ENCODE data around the gene MYH10.

MYH10 gene

DNA sequence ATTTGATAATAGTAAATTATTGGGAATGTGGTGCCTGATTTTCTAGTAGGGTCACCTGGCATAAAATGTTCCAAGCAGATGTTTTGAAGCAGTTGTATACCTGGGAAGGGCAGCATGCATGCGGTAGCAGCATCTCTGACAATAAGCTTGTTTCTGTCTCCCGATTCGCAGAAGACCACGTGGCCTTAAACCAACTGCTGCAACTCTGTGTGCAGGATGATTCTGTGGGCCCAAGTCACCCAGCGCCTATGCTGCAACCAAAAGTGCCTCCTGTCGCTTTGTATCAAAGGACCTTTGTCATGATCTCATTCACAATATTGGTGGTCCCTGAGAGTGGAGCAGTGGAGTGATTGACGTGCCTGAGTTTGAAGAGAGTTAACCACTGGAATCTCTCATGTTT is 186.8 kb downstream of the MYH10 start (continued):
- TF ChIP-seq, protein P1, sequence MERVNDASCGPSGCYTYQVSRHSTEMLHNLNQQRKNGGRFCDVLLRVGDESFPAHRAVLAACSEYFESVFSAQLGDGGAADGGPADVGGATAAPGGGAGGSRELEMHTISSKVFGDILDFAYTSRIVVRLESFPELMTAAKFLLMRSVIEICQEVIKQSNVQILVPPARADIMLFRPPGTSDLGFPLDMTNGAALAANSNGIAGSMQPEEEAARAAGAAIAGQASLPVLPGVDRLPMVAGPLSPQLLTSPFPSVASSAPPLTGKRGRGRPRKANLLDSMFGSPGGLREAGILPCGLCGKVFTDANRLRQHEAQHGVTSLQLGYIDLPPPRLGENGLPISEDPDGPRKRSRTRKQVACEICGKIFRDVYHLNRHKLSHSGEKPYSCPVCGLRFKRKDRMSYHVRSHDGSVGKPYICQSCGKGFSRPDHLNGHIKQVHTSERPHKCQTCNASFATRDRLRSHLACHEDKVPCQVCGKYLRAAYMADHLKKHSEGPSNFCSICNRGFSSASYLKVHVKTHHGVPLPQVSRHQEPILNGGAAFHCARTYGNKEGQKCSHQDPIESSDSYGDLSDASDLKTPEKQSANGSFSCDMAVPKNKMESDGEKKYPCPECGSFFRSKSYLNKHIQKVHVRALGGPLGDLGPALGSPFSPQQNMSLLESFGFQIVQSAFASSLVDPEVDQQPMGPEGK (CRISPR knock-in tag; IDR thresholded peaks at IDR 0.05; ENCODE audit: borderline replicate concordance) = no peak
- no peak for TF ChIP-seq CREB5 (CRISPR knock-in tag; IDR thresholded peaks at IDR 0.05; ENCODE audit: low read depth)
- TF ChIP-seq TCF4 (CRISPR knock-in tag; IDR thresholded peaks at IDR 0.05; ENCODE audit: borderline replicate concordance) = no peak
- no peak for TF ChIP-seq PPARA (CRISPR knock-in tag; IDR thresholded peaks at IDR 0.05; ENCODE audit: borderline replicate concordance)
- TF ChIP-seq ISL1 (CRISPR knock-in tag; IDR thresholded peaks at IDR 0.05) = no peak

- no peak for TF ChIP-seq CREB5 (CRISPR knock-in tag; IDR thresholded peaks at IDR 0.05; ENCODE audit: low read depth)
- TF ChIP-seq, protein P2, sequence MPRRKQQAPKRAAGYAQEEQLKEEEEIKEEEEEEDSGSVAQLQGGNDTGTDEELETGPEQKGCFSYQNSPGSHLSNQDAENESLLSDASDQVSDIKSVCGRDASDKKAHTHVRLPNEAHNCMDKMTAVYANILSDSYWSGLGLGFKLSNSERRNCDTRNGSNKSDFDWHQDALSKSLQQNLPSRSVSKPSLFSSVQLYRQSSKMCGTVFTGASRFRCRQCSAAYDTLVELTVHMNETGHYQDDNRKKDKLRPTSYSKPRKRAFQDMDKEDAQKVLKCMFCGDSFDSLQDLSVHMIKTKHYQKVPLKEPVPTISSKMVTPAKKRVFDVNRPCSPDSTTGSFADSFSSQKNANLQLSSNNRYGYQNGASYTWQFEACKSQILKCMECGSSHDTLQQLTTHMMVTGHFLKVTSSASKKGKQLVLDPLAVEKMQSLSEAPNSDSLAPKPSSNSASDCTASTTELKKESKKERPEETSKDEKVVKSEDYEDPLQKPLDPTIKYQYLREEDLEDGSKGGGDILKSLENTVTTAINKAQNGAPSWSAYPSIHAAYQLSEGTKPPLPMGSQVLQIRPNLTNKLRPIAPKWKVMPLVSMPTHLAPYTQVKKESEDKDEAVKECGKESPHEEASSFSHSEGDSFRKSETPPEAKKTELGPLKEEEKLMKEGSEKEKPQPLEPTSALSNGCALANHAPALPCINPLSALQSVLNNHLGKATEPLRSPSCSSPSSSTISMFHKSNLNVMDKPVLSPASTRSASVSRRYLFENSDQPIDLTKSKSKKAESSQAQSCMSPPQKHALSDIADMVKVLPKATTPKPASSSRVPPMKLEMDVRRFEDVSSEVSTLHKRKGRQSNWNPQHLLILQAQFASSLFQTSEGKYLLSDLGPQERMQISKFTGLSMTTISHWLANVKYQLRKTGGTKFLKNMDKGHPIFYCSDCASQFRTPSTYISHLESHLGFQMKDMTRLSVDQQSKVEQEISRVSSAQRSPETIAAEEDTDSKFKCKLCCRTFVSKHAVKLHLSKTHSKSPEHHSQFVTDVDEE (CRISPR knock-in tag; IDR thresholded peaks at IDR 0.05) = no peak
- no peak for TF ChIP-seq PPARA (CRISPR knock-in tag; IDR thresholded peaks at IDR 0.05; ENCODE audit: borderline replicate concordance)
- no peak for TF ChIP-seq GLIS3 (CRISPR knock-in tag; IDR thresholded peaks at IDR 0.05)
- no peak for TF ChIP-seq ZNF8 (CRISPR knock-in tag; IDR thresholded peaks at IDR 0.05)
- no peak for TF ChIP-seq TOX (CRISPR knock-in tag; IDR thresholded peaks at IDR 0.05; ENCODE audit: borderline replicate concordance)
- TF ChIP-seq TCF4 (CRISPR knock-in tag; IDR thresholded peaks at IDR 0.05; ENCODE audit: borderline replicate concordance) = no peak
- TF ChIP-seq ZC3H10 (CRISPR knock-in tag; IDR thresholded peaks at IDR 0.05) = no peak
- TF ChIP-seq ZFP30 (CRISPR knock-in tag; IDR thresholded peaks at IDR 0.05) = no peak
- no peak for TF ChIP-seq ARNTL (CRISPR knock-in tag; IDR thresholded peaks at IDR 0.05; ENCODE audit: borderline replicate concordance, low read depth)
- ATAC-seq = no peak
Measured at GRCh38 chr17:8442310-8442709, 188.2 kb downstream of the MYH10 start.

GRCh38 chr17:8441690-8442089 is 188.8 kb downstream of the MYH10 start:
- no peak for ATAC-seq
- TF ChIP-seq ZC3H10 (CRISPR knock-in tag; IDR thresholded peaks at IDR 0.05) (no peak), BACH2 (CRISPR knock-in tag; IDR thresholded peaks at IDR 0.05; ENCODE audit: borderline replicate concordance) (no peak)

GRCh38 chr17:8439681-8440080 is 190.8 kb downstream of the MYH10 start:
- TF ChIP-seq ESRRG (CRISPR knock-in tag; IDR thresholded peaks at IDR 0.05) = no peak
- TF ChIP-seq CSDC2 (CRISPR knock-in tag; IDR thresholded peaks at IDR 0.05) = no peak
- TF ChIP-seq GLIS3 (CRISPR knock-in tag; IDR thresholded peaks at IDR 0.05) = no peak
- no peak for TF ChIP-seq SNAI2 (CRISPR knock-in tag; IDR thresholded peaks at IDR 0.05)
- TF ChIP-seq POU6F1 (CRISPR knock-in tag; IDR thresholded peaks at IDR 0.05; ENCODE audit: borderline replicate concordance, low read depth) = no peak
- TF ChIP-seq ZNF8 (CRISPR knock-in tag; IDR thresholded peaks at IDR 0.05) = no peak
- TF ChIP-seq OSR1 (CRISPR knock-in tag; IDR thresholded peaks at IDR 0.05) = no peak
- TF ChIP-seq ZFP3 (CRISPR knock-in tag; IDR thresholded peaks at IDR 0.05) = no peak
- TF ChIP-seq, protein P2 (CRISPR knock-in tag; IDR thresholded peaks at IDR 0.05) = no peak
- TF ChIP-seq RARB (CRISPR knock-in tag; IDR thresholded peaks at IDR 0.05) = no peak
- no peak for TF ChIP-seq ZNF70 (CRISPR knock-in tag; IDR thresholded peaks at IDR 0.05)
- TF ChIP-seq, protein P1 (CRISPR knock-in tag; IDR thresholded peaks at IDR 0.05; ENCODE audit: borderline replicate concordance) = no peak
- TF ChIP-seq ISL1 (CRISPR knock-in tag; IDR thresholded peaks at IDR 0.05) = no peak
- no peak for TF ChIP-seq ZC3H10 (CRISPR knock-in tag; IDR thresholded peaks at IDR 0.05)
- no peak for TF ChIP-seq PPARA (CRISPR knock-in tag; IDR thresholded peaks at IDR 0.05; ENCODE audit: borderline replicate concordance)
- no peak for TF ChIP-seq BACH2 (CRISPR knock-in tag; IDR thresholded peaks at IDR 0.05; ENCODE audit: borderline replicate concordance)
- no peak for TF ChIP-seq ZFP30 (CRISPR knock-in tag; IDR thresholded peaks at IDR 0.05)
- no peak for ATAC-seq
